HepG2 (cell line): Measurements from ENCODE around the gene BICDL1. TPM values are rescaled to one million over a fixed set of nuclear protein-coding genes. Genes with fewer than 3 reads are reported as not detected.
A peak's percentile ranks its signal among the peaks of the same experiment; 100 is the strongest.

Experiments used
- ARNT2 ChIP-seq: sonication (generic); formaldehyde crosslinking; IDR thresholded peaks from 2 replicates; pipeline ENCODE4 v1.8.0; 2022; ENCODE audit warnings: mild to moderate bottlenecking, low read depth, missing genetic modification reagents, moderate library complexity
- CBX1 ChIP-seq: IDR thresholded peaks from one replicate; pipeline ENCODE4 v1.6.1; 2016; ENCODE audit warnings: antibody characterized with exemption, low read depth
- CENPX ChIP-seq: sonication (generic); formaldehyde crosslinking; IDR thresholded peaks from 2 replicates; pipeline ENCODE4 v1.9.0; 2021; ENCODE audit warnings: mild to moderate bottlenecking, missing genetic modification reagents, moderate library complexity
- ISL2 ChIP-seq: sonication (generic); formaldehyde crosslinking; IDR thresholded peaks from 2 replicates; pipeline ENCODE4 v1.5.0; 2020; ENCODE audit warnings: missing genetic modification reagents
- JUNB ChIP-seq: sonication (generic); formaldehyde crosslinking; IDR thresholded peaks from 2 replicates; pipeline ENCODE4 v1.8.0; 2022; ENCODE audit warnings: missing genetic modification reagents, mild to moderate bottlenecking, borderline replicate concordance
- MAZ ChIP-seq, 2 experiments: sonication (generic) in 1 of 2; formaldehyde crosslinking in 1 of 2; IDR thresholded peaks; 2 replicates each; pipeline versions ENCODE4 v1.5.0 to v1.6.1; 2012 to 2020; ENCODE audit warnings: low read depth in 2 of 2, mild to moderate bottlenecking in 2 of 2, borderline replicate concordance in 1 of 2, improper control_type of control experiment in 1 of 2, low read length in 1 of 2, missing genetic modification reagents in 1 of 2, moderate library complexity in 1 of 2
- MTF1 ChIP-seq: sonication (generic); formaldehyde crosslinking; IDR thresholded peaks from 2 replicates; pipeline ENCODE4 v1.5.0; 2020; ENCODE audit warnings: missing genetic modification reagents
- RAD21 ChIP-seq: fragments of 450-650 bp; formaldehyde crosslinking; IDR thresholded peaks from 2 replicates; pipeline ENCODE4 v1.5.0; 2020; ENCODE audit warnings: mild to moderate bottlenecking
- SIX1 ChIP-seq: sonication (generic); formaldehyde crosslinking; IDR thresholded peaks from 2 replicates; pipeline ENCODE4 v1.4.0; 2020; ENCODE audit warnings: missing genetic modification reagents, borderline replicate concordance
- SMARCE1 ChIP-seq: fragments of 450-650 bp; IDR thresholded peaks from 2 replicates; pipeline ENCODE4 v1.6.1; 2017; ENCODE audit warnings: borderline replicate concordance
- ZNF317 ChIP-seq: sonication (generic); formaldehyde crosslinking; IDR thresholded peaks from 2 replicates; pipeline ENCODE4 v1.5.0; 2020; ENCODE audit warnings: mild to moderate bottlenecking, missing genetic modification reagents
- ZNF496 ChIP-seq: sonication (generic); formaldehyde crosslinking; IDR thresholded peaks from 2 replicates; pipeline ENCODE4 v1.8.1; 2023; ENCODE audit warnings: mild to moderate bottlenecking, moderate library complexity, missing genetic modification reagents; ENCODE audit not compliant: insufficient replicate concordance
- ZNF501 ChIP-seq: sonication (generic); formaldehyde crosslinking; IDR thresholded peaks from 2 replicates; pipeline ENCODE4 v1.5.1; 2020; ENCODE audit warnings: mild to moderate bottlenecking, moderate library complexity, missing genetic modification reagents
- ZNF768 ChIP-seq: sonication (generic); formaldehyde crosslinking; IDR thresholded peaks from 2 replicates; pipeline ENCODE4 v1.4.0; 2020; ENCODE audit warnings: missing genetic modification reagents
- polyA plus RNA-seq, 8 experiments: library from polyadenylated mRNA; depleted of rRNA in 3 of 8; stranded (reverse) in 7 of 8; unstranded in 1 of 8; fragments of >200 nt; fragmentation: Illumina TruSeq in 4 of 8; extraction: Trizol in 4 of 8; gene quantifications; 2 replicates each; pipeline versions ENCODE4 v1.2.1 to v1.2.3, GENCODE V29; 2011 to 2016; ENCODE audit warnings: low read depth in 4 of 8, missing spikeins in 1 of 8, mixed read lengths in 1 of 8; ENCODE audit not compliant: insufficient read depth in 1 of 8
- total RNA-seq, 5 experiments: library from RNA; depleted of rRNA; stranded (reverse); fragments of >200 nt; fragmentation: Illumina TruSeq; extraction: Trizol; gene quantifications; 2 replicates each; pipeline ENCODE4 v1.2.3, GENCODE V29; 2016; ENCODE audit warnings: low read depth in 1 of 5
- TF ChIP-seq, protein P1 (sequence below): sonication (generic); formaldehyde crosslinking; IDR thresholded peaks from 2 replicates; pipeline ENCODE4 v1.8.0; 2022; ENCODE audit warnings: missing genetic modification reagents, mild to moderate bottlenecking, inconsistent platforms, borderline replicate concordance
- TF ChIP-seq, protein P2 (sequence below): sonication (generic); formaldehyde crosslinking; IDR thresholded peaks from 2 replicates; pipeline ENCODE4 v1.5.1; 2020; ENCODE audit warnings: mild to moderate bottlenecking, missing genetic modification reagents, borderline replicate concordance
- TF ChIP-seq, protein P3 (sequence below): sonication (generic); formaldehyde crosslinking; IDR thresholded peaks from 2 replicates; pipeline ENCODE4 v1.4.0; 2020; ENCODE audit warnings: missing genetic modification reagents
- TF ChIP-seq, protein P4 (sequence below): sonication (generic); formaldehyde crosslinking; IDR thresholded peaks from 2 replicates; pipeline ENCODE4 v1.9.0; 2021; ENCODE audit warnings: missing genetic modification reagents, borderline replicate concordance

The BICDL1 gene
- total and polyA plus RNA-seq, 2 of the 13 experiments (the other 11 are each of a cell fraction or from before 2014, with no cell fraction given), result 3.6 to 9.7 TPM

DNA sequence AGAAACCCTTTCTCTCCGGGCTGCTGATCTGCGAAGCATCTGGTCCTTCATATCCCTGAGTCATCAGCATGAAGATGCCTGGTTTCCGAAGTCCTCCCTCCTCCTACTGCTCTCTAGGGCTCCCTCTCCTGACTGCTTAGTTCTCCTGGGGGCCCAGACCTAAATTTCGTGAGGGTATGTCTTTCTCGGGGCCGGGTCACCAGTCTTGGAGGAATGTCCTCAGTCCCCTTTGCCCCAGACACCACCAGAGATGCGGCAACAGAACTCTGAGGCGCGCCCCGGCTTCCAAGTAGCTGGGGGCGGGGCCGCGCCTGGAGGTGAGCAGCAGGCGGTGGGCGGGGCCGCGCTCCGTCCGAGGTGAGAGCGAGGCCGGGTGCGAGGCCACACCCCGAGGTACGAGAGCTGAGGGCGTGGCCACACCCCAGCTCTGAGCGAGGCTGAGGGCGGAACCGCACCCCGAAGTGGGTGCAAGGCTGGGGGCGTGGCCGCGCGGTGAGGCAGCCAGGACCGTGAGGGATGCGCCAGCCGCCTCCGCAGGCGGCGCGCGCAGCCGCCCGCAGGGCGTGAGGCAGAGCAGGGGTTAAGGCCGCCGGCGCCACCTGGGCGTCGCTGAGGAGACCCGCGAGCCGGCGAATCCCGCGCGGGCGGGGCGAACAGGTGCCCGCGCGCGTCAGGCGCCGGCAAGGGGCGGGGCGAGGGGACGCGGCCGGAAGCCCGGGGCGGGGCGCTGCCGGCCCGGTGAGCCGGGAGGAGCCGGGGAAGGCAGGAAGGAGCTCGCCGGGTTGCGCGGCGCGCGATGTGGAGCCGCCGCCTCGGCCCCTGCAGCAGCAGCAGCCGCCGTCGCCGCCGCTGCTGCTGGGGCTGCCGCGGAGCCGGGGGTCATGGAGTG, at the start of gene BICDL1 (continued):
- TF ChIP-seq ARNT2 (CRISPR knock-in tag) (no peak), SMARCE1 (no peak), CENPX (CRISPR knock-in tag) (no peak), ISL2 (CRISPR knock-in tag) (no peak), CBX1 (no peak), ZNF501 (CRISPR knock-in tag) (no peak), RAD21 (CRISPR knock-in tag) (peak; percentile 42; the same call in 1 of the 2 replicates), JUNB (no peak), MTF1 (no peak), MAZ (IDR thresholded peaks at IDR 0.05; ENCODE audit: borderline replicate concordance, low read depth, low read length) (no peak), MAZ (CRISPR knock-in tag; IDR thresholded peaks at IDR 0.05; ENCODE audit: low read depth) (peak; percentile 60; the same call in 1 of the 2 replicates), ZNF317 (CRISPR knock-in tag) (no peak), ZNF496 (no peak), SIX1 (CRISPR knock-in tag) (no peak), ZNF768 (no peak)
- TF ChIP-seq, protein P1, sequence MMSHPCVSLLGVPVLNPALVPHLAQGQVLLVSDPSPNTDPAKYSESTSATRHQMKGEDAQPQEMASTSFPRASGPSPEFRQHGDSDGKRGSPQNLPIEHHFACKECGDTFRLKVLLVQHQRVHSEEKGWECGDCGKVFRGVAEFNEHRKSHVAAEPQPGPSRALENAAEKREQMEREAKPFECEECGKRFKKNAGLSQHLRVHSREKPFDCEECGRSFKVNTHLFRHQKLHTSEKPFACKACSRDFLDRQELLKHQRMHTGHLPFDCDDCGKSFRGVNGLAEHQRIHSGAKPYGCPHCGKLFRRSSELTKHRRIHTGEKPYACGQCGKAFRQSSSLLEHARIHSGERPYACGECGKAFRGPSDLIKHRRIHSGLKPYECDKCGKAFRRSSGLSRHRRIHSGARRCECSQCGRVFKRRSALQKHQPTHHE (CRISPR knock-in tag), result no peak
- TF ChIP-seq, protein P2, sequence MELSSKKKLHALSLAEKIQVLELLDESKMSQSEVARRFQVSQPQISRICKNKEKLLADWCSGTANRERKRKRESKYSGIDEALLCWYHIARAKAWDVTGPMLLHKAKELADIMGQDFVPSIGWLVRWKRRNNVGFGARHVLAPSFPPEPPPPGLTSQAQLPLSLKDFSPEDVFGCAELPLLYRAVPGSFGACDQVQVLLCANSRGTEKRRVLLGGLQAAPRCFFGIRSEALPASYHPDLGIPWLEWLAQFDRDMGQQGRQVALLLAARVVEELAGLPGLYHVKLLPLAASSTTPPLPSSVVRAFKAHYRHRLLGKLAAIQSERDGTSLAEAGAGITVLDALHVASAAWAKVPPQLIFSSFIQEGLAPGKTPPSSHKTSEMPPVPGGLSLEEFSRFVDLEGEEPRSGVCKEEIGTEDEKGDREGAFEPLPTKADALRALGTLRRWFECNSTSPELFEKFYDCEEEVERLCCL (CRISPR knock-in tag), result no peak
- TF ChIP-seq, protein P3, sequence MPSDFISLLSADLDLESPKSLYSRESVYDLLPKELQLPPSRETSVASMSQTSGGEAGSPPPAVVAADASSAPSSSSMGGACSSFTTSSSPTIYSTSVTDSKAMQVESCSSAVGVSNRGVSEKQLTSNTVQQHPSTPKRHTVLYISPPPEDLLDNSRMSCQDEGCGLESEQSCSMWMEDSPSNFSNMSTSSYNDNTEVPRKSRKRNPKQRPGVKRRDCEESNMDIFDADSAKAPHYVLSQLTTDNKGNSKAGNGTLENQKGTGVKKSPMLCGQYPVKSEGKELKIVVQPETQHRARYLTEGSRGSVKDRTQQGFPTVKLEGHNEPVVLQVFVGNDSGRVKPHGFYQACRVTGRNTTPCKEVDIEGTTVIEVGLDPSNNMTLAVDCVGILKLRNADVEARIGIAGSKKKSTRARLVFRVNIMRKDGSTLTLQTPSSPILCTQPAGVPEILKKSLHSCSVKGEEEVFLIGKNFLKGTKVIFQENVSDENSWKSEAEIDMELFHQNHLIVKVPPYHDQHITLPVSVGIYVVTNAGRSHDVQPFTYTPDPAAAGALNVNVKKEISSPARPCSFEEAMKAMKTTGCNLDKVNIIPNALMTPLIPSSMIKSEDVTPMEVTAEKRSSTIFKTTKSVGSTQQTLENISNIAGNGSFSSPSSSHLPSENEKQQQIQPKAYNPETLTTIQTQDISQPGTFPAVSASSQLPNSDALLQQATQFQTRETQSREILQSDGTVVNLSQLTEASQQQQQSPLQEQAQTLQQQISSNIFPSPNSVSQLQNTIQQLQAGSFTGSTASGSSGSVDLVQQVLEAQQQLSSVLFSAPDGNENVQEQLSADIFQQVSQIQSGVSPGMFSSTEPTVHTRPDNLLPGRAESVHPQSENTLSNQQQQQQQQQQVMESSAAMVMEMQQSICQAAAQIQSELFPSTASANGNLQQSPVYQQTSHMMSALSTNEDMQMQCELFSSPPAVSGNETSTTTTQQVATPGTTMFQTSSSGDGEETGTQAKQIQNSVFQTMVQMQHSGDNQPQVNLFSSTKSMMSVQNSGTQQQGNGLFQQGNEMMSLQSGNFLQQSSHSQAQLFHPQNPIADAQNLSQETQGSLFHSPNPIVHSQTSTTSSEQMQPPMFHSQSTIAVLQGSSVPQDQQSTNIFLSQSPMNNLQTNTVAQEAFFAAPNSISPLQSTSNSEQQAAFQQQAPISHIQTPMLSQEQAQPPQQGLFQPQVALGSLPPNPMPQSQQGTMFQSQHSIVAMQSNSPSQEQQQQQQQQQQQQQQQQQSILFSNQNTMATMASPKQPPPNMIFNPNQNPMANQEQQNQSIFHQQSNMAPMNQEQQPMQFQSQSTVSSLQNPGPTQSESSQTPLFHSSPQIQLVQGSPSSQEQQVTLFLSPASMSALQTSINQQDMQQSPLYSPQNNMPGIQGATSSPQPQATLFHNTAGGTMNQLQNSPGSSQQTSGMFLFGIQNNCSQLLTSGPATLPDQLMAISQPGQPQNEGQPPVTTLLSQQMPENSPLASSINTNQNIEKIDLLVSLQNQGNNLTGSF, result no peak
- TF ChIP-seq, protein P4, sequence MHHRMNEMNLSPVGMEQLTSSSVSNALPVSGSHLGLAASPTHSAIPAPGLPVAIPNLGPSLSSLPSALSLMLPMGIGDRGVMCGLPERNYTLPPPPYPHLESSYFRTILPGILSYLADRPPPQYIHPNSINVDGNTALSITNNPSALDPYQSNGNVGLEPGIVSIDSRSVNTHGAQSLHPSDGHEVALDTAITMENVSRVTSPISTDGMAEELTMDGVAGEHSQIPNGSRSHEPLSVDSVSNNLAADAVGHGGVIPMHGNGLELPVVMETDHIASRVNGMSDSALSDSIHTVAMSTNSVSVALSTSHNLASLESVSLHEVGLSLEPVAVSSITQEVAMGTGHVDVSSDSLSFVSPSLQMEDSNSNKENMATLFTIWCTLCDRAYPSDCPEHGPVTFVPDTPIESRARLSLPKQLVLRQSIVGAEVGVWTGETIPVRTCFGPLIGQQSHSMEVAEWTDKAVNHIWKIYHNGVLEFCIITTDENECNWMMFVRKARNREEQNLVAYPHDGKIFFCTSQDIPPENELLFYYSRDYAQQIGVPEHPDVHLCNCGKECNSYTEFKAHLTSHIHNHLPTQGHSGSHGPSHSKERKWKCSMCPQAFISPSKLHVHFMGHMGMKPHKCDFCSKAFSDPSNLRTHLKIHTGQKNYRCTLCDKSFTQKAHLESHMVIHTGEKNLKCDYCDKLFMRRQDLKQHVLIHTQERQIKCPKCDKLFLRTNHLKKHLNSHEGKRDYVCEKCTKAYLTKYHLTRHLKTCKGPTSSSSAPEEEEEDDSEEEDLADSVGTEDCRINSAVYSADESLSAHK (CRISPR knock-in tag), result no peak
